GM23338 (cell line): ENCODE measurements around the gene P4HTM. TPM values are rescaled to one million over a fixed set of nuclear protein-coding genes. Genes with fewer than 3 reads are reported as not detected.

Experiments used
- ATAC-seq: fragments of 200-7000 bp; cut with Tn5 transposase; 3 replicates; pipeline ENCODE4 v1.9.1; 2020
- DNase-seq: peaks from one replicate; pipeline ENCODE4 v3.0.0-alpha.2; 2015; ENCODE audit warnings: low spot score
- H2AFZ ChIP-seq: fragments of 200-600 bp; sonication (generic); 2 replicates; pipeline ENCODE4 v1.8.0; 2016; ENCODE audit warnings: antibody characterized with exemption, mild to moderate bottlenecking, moderate library complexity
- H3F3A ChIP-seq: fragments of 200-600 bp; sonication (generic); replicated peaks from 2 replicates; pipeline ENCODE4 v1.8.0; 2017; ENCODE audit warnings: antibody characterized with exemption, mixed run types, low read depth
- H3K27ac ChIP-seq: fragments of 200-600 bp; sonication (generic); 2 replicates; pipeline ENCODE4 v1.6.1; 2016; ENCODE audit warnings: low read depth
- H3K27me3 ChIP-seq: fragments of 200-600 bp; sonication (generic); 2 replicates; pipeline ENCODE4 v1.8.0; 2016; ENCODE audit warnings: mild to moderate bottlenecking, mixed run types, moderate library complexity; ENCODE audit not compliant: insufficient read depth
- H3K36me3 ChIP-seq: fragments of 200-600 bp; sonication (generic); 2 replicates; pipeline ENCODE4 v1.8.0; 2016; ENCODE audit warnings: mild to moderate bottlenecking; ENCODE audit not compliant: insufficient read depth
- H3K4me1 ChIP-seq: fragments of 200-600 bp; sonication (generic); 2 replicates; pipeline ENCODE4 v1.8.0; 2016; ENCODE audit warnings: mild to moderate bottlenecking, moderate library complexity; ENCODE audit not compliant: insufficient read depth
- H3K4me2 ChIP-seq: fragments of 200-600 bp; sonication (generic); 2 replicates; pipeline ENCODE4 v1.7.1; 2017; ENCODE audit warnings: mixed run types
- H3K4me3 ChIP-seq: fragments of 200-600 bp; sonication (generic); 2 replicates; pipeline ENCODE4 v1.6.1; 2016; ENCODE audit warnings: mixed run types
- H3K79me2 ChIP-seq: fragments of 200-600 bp; sonication (generic); replicated peaks from 2 replicates; pipeline ENCODE4 v1.8.0; 2017; ENCODE audit warnings: mild to moderate bottlenecking; ENCODE audit not compliant: insufficient read depth
- H3K9me2 ChIP-seq: fragments of 200-600 bp; sonication (generic); 2 replicates; pipeline ENCODE4 v1.8.0; 2017; ENCODE audit not compliant: insufficient read depth
- H4K20me1 ChIP-seq: fragments of 200-600 bp; sonication (generic); replicated peaks from 2 replicates; pipeline ENCODE4 v1.8.0; 2017; ENCODE audit warnings: mild to moderate bottlenecking; ENCODE audit not compliant: insufficient read depth
- H3K27ac Mint-ChIP-seq: 2 replicates; pipeline ENCODE4 v1.8.0; 2020; ENCODE audit warnings: inconsistent platforms, mild to moderate bottlenecking, moderate library complexity, mixed read lengths
- H3K27me3 Mint-ChIP-seq: 3 replicates; pipeline ENCODE4 v1.8.0; 2022; ENCODE audit warnings: low read depth, mild to moderate bottlenecking, moderate library complexity, mixed read lengths, inconsistent platforms; ENCODE audit not compliant: insufficient read depth, poor library complexity
- H3K36me3 Mint-ChIP-seq: 3 replicates; pipeline ENCODE4 v1.8.0; 2021; ENCODE audit warnings: low read depth, mild to moderate bottlenecking, inconsistent platforms, moderate library complexity, mixed read lengths
- H3K4me1 Mint-ChIP-seq: 3 replicates; pipeline ENCODE4 v1.8.0; 2020; ENCODE audit warnings: mild to moderate bottlenecking, inconsistent platforms, mixed read lengths
- H3K4me3 Mint-ChIP-seq: 3 replicates; pipeline ENCODE4 v1.8.0; 2021; ENCODE audit warnings: moderate library complexity, mild to moderate bottlenecking, inconsistent platforms, mixed read lengths
- H3K9me3 Mint-ChIP-seq: 3 replicates; pipeline ENCODE4 v1.8.0; 2020; ENCODE audit warnings: moderate library complexity, mild to moderate bottlenecking, inconsistent platforms, mixed read lengths
- CREB1 ChIP-seq: fragments of 250-450 bp; sonication (Bioruptor Pico); IDR thresholded peaks from 2 replicates; pipeline ENCODE4 v1.5.0; 2020; ENCODE audit warnings: low read depth, mild to moderate bottlenecking, moderate library complexity
- EZH2 ChIP-seq: fragments of 200-600 bp; sonication (generic); IDR thresholded peaks from one replicate; pipeline ENCODE4 v1.8.0; 2017; ENCODE audit warnings: antibody characterized with exemption, mild to moderate bottlenecking, low read depth; ENCODE audit not compliant: unreplicated experiment
- EZH2phosphoT487 ChIP-seq: fragments of 200-600 bp; sonication (generic); IDR thresholded peaks from one replicate; pipeline ENCODE4 v1.8.1; 2018; ENCODE audit warnings: antibody characterized with exemption; ENCODE audit not compliant: unreplicated experiment
- JUNB ChIP-seq: IDR thresholded peaks from one replicate; pipeline ENCODE4 v1.6.1; 2016; ENCODE audit warnings: antibody characterized with exemption; ENCODE audit not compliant: unreplicated experiment
- NANOG ChIP-seq: IDR thresholded peaks from 2 replicates; pipeline ENCODE4 v1.6.1; 2016; ENCODE audit warnings: antibody characterized with exemption, borderline replicate concordance
- POLR2AphosphoS5 ChIP-seq: IDR thresholded peaks from 2 replicates; pipeline ENCODE4 v1.6.1; 2016; ENCODE audit warnings: antibody characterized with exemption, low read depth
- STAT1 ChIP-seq: IDR thresholded peaks from one replicate; pipeline ENCODE4 v1.6.1; 2016; ENCODE audit warnings: antibody characterized with exemption; ENCODE audit not compliant: unreplicated experiment
- ZNF114 ChIP-seq: fragments of 250-450 bp; sonication (Bioruptor Pico); IDR thresholded peaks from 2 replicates; pipeline ENCODE4 v1.5.0; 2020; ENCODE audit warnings: mild to moderate bottlenecking, moderate library complexity
- ZNF331 ChIP-seq: fragments of 250-450 bp; sonication (Bioruptor Pico); IDR thresholded peaks from 2 replicates; pipeline ENCODE4 v1.5.0; 2020; ENCODE audit warnings: low read depth, mild to moderate bottlenecking, moderate library complexity
- polyA plus RNA-seq: library from polyadenylated mRNA; unstranded; fragments of >200 nt; fragmentation: Nextera tagmentation; extraction: Ambion mirVana; gene quantifications from 2 replicates; pipeline ENCODE4 v1.2.1, GENCODE V29; 2016
- total RNA-seq: library from RNA; depleted of rRNA; stranded (reverse); fragments of >200 nt; shearing (Covaris generic); gene quantifications from 2 replicates; pipeline ENCODE4 v1.2.3, GENCODE V29; 2014
- TF ChIP-seq, protein P1 (sequence below), 2 experiments: fragments of 200-600 bp in 1 of 2; sonication (generic) in 1 of 2; conservative IDR thresholded peaks; 2 replicates each; pipeline versions ENCODE4 v1.5.1 to v1.6.1; 2016 to 2017; ENCODE audit warnings: antibody characterized with exemption in 2 of 2, low read depth in 2 of 2, mild to moderate bottlenecking in 2 of 2, moderate library complexity in 1 of 2
- TF ChIP-seq, protein P2 (sequence below): IDR thresholded peaks from one replicate; pipeline ENCODE4 v1.6.1; 2018; ENCODE audit warnings: antibody characterized with exemption; ENCODE audit not compliant: unreplicated experiment
- TF ChIP-seq, protein P3 (sequence below): fragments of 250-450 bp; sonication (Bioruptor Pico); IDR thresholded peaks from 2 replicates; pipeline ENCODE4 v1.5.0; 2020; ENCODE audit warnings: mild to moderate bottlenecking, moderate library complexity
- TF ChIP-seq, protein P4 (sequence below): IDR thresholded peaks from 2 replicates; pipeline ENCODE4 v1.6.1; 2016; ENCODE audit warnings: antibody characterized with exemption

P4HTM gene
- total and polyA plus RNA-seq, 2 experiments from 2014 or later, result 15.9 to 28.7 TPM

DNA sequence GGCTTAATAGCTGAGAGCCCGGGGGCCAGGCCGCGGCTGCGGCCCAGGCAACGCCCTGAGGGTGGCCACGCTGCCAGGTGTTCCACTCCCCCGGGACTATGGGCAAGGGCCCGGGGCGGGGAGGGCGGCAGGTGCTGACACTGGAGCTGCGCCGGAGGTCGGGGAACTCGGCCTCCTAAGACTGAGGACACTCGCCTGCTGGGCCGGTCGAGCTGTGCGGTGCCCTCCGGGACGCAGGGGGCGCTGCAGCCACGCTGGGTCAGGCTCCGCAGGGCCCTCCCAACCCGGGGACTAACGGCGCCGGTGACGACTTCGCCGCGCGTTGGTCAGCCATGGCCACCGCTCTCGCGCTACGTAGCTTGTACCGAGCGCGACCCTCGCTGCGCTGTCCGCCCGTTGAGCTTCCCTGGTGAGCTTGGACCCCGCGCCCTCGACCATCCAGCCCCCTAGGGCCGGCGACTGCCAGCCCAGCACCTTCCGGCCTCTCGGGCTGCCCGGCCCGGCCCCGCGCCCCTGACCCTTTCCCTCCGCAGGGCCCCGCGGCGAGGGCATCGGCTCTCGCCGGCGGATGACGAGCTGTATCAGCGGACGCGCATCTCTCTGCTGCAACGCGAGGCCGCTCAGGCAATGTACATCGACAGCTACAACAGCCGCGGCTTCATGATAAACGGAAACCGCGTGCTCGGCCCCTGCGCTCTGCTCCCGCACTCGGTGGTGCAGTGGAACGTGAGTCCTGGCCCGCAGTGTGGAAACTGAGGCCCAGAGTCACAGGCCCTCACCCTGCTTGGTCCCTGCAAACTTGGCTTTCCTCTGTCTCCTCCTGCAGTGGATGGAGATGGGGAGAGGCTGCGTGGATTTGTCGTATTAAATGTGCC, 32.0 kb downstream of the P4HTM start, which contains the start of gene NDUFAF3:
NDUFAF3 (plus strand) TSS at position 309 of the 875 bp plus-strand sequence; CDS start at position 333, 24 bp downstream.
- Mint-ChIP-seq H3K27me3 (peaks cover 27% of the 10 kb centered on the region), H3K9me3 (no peaks in the 10 kb centered on the region; the same call in 1 of the 3 replicates), H3K4me1 (peaks cover 26% of the 10 kb centered on the region), H3K4me3 (peak within 1 kb of the TSS; percentile 93), H3K27ac (peak within 1 kb of the TSS; percentile 98), H3K36me3 (peaks cover 49% of the 10 kb centered on the region)
- peak within 1 kb of the TSS; percentile 97 for H3K4me3 ChIP-seq
- no peaks in the 10 kb centered on the region for H3K9me2 ChIP-seq
- H3K4me2 ChIP-seq, result peak within 1 kb of the TSS; percentile 99
- peaks cover 18% of the 10 kb centered on the region for H3K79me2 ChIP-seq
- DNase-seq, result peak; percentile 94
- ATAC-seq, result peak; percentile 67
- peak within 1 kb of the TSS; percentile 97 for H3K27ac ChIP-seq
- H3K27me3 ChIP-seq, result no peaks in the 10 kb centered on the region
- H3K4me1 ChIP-seq, result peaks cover 27% of the 10 kb centered on the region; the same call in 1 of the 2 replicates
- peaks cover 18% of the 10 kb centered on the region for H4K20me1 ChIP-seq
- H2AFZ ChIP-seq, result peak within 1 kb of the TSS; percentile 76
- TF ChIP-seq EZH2phosphoT487 (no peak), NANOG (no peak), EZH2 (no peak), POLR2AphosphoS5 (peak; percentile 83), STAT1 (no peak), ZNF114 (CRISPR knock-in tag) (no peak), JUNB (no peak), ZNF331 (no peak), CREB1 (CRISPR knock-in tag) (peak; percentile 85)
- TF ChIP-seq, protein P1, sequence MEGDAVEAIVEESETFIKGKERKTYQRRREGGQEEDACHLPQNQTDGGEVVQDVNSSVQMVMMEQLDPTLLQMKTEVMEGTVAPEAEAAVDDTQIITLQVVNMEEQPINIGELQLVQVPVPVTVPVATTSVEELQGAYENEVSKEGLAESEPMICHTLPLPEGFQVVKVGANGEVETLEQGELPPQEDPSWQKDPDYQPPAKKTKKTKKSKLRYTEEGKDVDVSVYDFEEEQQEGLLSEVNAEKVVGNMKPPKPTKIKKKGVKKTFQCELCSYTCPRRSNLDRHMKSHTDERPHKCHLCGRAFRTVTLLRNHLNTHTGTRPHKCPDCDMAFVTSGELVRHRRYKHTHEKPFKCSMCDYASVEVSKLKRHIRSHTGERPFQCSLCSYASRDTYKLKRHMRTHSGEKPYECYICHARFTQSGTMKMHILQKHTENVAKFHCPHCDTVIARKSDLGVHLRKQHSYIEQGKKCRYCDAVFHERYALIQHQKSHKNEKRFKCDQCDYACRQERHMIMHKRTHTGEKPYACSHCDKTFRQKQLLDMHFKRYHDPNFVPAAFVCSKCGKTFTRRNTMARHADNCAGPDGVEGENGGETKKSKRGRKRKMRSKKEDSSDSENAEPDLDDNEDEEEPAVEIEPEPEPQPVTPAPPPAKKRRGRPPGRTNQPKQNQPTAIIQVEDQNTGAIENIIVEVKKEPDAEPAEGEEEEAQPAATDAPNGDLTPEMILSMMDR (conservative IDR thresholded peaks at IDR 0.05; ENCODE audit: low read depth in 2 of 2), result peak; percentile 64 to 91
- TF ChIP-seq, protein P2, sequence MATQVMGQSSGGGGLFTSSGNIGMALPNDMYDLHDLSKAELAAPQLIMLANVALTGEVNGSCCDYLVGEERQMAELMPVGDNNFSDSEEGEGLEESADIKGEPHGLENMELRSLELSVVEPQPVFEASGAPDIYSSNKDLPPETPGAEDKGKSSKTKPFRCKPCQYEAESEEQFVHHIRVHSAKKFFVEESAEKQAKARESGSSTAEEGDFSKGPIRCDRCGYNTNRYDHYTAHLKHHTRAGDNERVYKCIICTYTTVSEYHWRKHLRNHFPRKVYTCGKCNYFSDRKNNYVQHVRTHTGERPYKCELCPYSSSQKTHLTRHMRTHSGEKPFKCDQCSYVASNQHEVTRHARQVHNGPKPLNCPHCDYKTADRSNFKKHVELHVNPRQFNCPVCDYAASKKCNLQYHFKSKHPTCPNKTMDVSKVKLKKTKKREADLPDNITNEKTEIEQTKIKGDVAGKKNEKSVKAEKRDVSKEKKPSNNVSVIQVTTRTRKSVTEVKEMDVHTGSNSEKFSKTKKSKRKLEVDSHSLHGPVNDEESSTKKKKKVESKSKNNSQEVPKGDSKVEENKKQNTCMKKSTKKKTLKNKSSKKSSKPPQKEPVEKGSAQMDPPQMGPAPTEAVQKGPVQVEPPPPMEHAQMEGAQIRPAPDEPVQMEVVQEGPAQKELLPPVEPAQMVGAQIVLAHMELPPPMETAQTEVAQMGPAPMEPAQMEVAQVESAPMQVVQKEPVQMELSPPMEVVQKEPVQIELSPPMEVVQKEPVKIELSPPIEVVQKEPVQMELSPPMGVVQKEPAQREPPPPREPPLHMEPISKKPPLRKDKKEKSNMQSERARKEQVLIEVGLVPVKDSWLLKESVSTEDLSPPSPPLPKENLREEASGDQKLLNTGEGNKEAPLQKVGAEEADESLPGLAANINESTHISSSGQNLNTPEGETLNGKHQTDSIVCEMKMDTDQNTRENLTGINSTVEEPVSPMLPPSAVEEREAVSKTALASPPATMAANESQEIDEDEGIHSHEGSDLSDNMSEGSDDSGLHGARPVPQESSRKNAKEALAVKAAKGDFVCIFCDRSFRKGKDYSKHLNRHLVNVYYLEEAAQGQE, result no peak
- TF ChIP-seq, protein P3, sequence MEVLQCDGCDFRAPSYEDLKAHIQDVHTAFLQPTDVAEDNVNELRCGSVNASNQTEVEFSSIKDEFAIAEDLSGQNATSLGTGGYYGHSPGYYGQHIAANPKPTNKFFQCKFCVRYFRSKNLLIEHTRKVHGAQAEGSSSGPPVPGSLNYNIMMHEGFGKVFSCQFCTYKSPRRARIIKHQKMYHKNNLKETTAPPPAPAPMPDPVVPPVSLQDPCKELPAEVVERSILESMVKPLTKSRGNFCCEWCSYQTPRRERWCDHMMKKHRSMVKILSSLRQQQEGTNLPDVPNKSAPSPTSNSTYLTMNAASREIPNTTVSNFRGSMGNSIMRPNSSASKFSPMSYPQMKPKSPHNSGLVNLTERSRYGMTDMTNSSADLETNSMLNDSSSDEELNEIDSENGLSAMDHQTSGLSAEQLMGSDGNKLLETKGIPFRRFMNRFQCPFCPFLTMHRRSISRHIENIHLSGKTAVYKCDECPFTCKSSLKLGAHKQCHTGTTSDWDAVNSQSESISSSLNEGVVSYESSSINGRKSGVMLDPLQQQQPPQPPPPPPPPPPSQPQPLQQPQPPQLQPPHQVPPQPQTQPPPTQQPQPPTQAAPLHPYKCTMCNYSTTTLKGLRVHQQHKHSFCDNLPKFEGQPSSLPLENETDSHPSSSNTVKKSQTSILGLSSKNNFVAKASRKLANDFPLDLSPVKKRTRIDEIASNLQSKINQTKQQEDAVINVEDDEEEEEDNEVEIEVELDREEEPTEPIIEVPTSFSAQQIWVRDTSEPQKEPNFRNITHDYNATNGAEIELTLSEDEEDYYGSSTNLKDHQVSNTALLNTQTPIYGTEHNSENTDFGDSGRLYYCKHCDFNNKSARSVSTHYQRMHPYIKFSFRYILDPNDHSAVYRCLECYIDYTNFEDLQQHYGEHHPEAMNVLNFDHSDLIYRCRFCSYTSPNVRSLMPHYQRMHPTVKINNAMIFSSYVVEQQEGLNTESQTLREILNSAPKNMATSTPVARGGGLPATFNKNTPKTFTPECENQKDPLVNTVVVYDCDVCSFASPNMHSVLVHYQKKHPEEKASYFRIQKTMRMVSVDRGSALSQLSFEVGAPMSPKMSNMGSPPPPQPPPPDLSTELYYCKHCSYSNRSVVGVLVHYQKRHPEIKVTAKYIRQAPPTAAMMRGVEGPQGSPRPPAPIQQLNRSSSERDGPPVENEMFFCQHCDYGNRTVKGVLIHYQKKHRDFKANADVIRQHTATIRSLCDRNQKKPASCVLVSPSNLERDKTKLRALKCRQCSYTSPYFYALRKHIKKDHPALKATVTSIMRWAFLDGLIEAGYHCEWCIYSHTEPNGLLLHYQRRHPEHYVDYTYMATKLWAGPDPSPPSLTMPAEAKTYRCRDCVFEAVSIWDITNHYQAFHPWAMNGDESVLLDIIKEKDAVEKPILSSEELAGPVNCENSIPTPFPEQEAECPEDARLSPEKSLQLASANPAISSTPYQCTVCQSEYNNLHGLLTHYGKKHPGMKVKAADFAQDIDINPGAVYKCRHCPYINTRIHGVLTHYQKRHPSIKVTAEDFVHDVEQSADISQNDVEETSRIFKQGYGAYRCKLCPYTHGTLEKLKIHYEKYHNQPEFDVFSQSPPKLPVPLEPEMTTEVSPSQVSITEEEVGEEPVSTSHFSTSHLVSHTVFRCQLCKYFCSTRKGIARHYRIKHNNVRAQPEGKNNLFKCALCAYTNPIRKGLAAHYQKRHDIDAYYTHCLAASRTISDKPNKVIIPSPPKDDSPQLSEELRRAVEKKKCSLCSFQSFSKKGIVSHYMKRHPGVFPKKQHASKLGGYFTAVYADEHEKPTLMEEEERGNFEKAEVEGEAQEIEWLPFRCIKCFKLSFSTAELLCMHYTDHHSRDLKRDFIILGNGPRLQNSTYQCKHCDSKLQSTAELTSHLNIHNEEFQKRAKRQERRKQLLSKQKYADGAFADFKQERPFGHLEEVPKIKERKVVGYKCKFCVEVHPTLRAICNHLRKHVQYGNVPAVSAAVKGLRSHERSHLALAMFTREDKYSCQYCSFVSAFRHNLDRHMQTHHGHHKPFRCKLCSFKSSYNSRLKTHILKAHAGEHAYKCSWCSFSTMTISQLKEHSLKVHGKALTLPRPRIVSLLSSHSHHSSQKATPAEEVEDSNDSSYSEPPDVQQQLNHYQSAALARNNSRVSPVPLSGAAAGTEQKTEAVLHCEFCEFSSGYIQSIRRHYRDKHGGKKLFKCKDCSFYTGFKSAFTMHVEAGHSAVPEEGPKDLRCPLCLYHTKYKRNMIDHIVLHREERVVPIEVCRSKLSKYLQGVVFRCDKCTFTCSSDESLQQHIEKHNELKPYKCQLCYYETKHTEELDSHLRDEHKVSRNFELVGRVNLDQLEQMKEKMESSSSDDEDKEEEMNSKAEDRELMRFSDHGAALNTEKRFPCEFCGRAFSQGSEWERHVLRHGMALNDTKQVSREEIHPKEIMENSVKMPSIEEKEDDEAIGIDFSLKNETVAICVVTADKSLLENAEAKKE (CRISPR knock-in tag), result no peak
- TF ChIP-seq, protein P4, sequence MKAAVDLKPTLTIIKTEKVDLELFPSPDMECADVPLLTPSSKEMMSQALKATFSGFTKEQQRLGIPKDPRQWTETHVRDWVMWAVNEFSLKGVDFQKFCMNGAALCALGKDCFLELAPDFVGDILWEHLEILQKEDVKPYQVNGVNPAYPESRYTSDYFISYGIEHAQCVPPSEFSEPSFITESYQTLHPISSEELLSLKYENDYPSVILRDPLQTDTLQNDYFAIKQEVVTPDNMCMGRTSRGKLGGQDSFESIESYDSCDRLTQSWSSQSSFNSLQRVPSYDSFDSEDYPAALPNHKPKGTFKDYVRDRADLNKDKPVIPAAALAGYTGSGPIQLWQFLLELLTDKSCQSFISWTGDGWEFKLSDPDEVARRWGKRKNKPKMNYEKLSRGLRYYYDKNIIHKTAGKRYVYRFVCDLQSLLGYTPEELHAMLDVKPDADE, result peak; percentile 62; the same call in 1 of the 2 replicates
- H3K36me3 ChIP-seq, result peaks cover 26% of the 10 kb centered on the region
- H3F3A ChIP-seq, result peaks cover 44% of the 10 kb centered on the region
